HG03378 (cell line): ENCODE data around the gene CBFA2T3.

Experiments used
- ATAC-seq: cut with Tn5 transposase; IDR thresholded peaks from one replicate; pipeline ENCODE4 v1.9.1; 2021; ENCODE audit warnings: mild to moderate bottlenecking, moderate library complexity; ENCODE audit not compliant: unreplicated experiment

CBFA2T3 gene

DNA sequence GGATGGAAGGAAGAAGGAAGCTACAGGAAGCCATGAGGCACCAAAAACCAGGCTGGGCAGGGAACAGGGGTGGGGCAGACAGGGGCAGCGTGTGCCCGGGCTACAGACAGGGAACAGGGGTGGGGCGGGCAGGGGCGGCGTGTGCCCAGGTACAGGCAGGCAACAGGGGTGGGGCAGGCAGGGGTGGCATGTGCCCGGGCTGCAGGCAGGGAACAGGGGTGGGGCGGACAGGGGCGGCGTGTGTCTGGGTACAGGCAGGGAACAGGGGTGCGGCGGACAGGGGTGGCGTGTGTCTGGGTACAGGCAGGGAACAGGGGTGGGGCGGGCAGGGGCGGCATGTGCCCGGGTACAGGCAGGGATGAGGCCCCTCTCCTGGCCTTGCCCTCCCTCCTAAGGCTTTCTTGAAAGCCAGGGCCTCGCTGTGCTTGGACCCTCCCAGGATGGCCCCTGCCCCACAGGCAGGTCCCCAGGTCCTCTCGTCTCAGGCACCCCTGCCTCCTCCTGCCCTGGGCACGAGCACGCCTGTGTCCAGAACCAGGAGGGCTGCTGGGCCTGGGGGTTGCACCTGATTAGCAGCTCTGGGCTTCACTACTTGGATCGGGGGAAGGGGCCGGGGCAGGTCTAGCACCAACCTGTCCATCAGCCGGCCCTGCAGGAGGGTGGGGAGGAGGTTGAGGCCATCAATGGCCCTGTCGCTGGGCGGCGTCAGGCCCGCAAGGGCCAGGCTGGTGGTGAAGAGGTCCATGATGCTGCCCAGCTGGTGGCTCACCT lies 150.8 kb downstream of the CBFA2T3 start:
- ATAC-seq: no peak

DNA sequence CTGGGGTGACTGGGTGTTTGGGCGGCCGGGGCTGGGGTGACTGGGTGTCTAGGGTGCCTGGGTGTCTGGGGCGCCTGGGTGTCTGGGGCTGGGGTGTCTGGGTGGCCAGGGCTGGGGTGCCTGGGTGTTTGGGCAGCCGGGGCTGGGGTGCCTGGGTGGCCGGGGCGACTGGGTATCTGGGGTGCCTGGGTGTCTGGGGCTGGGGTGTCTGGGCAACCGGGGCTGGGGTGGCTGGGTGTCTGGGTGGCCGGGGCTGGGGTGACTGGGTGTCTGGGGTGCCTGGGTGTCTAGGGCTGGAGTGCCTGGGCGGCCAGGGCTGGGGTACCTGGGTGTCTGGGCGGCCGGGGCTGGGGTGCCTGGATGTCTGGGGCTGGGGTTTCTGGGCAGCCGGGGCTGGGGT lies 151.9 kb downstream of the CBFA2T3 start:
- ATAC-seq: no peak
